HG02798 (cell line): ENCODE results near the gene CFAP90.

Experiments used
- ATAC-seq: cut with Tn5 transposase; IDR thresholded peaks from one replicate; pipeline ENCODE4 v1.9.1; 2021; ENCODE audit warnings: mild to moderate bottlenecking; ENCODE audit not compliant: unreplicated experiment, poor library complexity

The CFAP90 gene

GRCh38 chr5:7850395-7851239 is at the start of gene CFAP90:
Gene CFAP90 (minus strand): TSS chr5:7851133. CDS start chr5:7851021, 112 bp downstream.
- ATAC-seq = no peak

DNA sequence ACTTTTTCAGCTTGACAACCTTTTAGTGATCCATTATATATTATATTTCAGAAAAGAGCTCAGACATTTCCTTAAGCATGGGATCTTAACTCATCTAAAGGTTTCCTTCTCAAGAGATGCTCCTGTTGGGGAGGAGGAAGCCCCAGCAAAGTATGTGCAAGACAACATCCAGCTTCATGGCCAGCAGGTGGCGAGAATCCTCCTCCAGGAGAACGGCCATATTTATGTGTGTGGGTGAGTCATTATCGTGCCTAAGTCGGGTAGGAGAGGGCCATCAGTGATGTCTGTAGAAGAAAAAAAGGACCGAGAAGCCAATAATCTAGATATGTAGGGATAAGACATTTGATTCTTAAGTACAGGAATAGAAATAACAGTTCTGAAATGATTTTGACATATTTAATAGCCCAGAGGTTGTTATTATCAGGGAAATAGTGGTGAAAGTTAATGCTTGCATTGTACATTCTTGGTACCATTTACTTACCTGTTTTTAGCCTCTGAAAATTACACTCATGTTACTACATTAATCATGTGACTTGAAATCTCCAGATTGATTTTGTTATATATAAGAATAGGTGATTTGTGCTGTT is 46.2 kb upstream of the CFAP90 start:
- peak; percentile 43 for ATAC-seq

GRCh38 chr5:7894860-7895259 is 43.9 kb upstream of the CFAP90 start:
- peak; percentile 97 for ATAC-seq

DNA sequence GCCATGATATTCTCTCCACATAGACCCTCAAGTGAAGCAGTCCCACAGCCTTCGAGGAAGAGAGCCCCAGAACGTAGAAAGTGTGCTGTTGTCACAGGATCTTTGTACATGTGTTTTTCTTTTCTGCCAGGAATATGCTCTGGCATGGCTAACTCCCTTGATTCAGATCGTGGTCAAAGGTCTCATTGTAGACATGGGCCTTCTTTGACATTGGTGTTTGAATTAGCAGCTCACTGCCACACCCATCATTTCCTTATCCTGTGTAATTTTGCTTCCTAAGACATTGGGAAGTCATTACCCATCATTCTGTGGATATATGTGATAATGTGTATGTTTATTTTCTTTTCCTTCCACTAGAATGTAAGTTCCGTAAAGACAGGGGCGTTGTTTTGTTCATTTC is 43.5 kb upstream of the CFAP90 start:
- no peak for ATAC-seq

- ATAC-seq = no peak
These were observed 38.0 kb upstream of the CFAP90 start for GRCh38 chr5:7888901-7889300.

GRCh38 chr5:7886849-7887475 is 36.0 kb upstream of the CFAP90 start:
- ATAC-seq = peak; percentile 49

GRCh38 chr5:7884491-7885267 is 33.7 kb upstream of the CFAP90 start:
- no peak for ATAC-seq

DNA sequence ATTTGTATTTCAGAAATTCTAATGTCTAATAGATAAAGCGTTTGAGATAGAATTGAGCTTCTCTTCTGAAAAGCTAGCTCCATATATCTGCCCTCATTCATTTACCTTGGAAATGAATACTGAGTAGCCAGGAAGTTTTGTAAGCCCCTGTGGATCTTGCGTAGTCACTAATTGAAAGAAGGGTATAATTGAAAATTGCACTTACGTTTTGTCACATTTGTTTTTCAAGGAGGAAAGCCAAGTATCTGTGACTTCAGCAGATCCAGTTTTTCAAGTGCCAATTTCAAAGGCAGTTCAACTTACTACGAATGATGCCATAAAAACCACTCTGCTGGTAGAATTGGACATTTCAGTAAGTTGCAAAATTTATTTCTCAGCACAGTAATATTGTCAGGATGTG is 32.0 kb upstream of the CFAP90 start:
- ATAC-seq = no peak

- ATAC-seq = no peak
These were observed 30.9 kb upstream of the CFAP90 start for GRCh38 chr5:7881816-7882215.

GRCh38 chr5:7881091-7881490 is 30.2 kb upstream of the CFAP90 start:
- no peak for ATAC-seq

GRCh38 chr5:7878381-7878873 is 27.5 kb upstream of the CFAP90 start:
- peak; percentile 96 for ATAC-seq

DNA sequence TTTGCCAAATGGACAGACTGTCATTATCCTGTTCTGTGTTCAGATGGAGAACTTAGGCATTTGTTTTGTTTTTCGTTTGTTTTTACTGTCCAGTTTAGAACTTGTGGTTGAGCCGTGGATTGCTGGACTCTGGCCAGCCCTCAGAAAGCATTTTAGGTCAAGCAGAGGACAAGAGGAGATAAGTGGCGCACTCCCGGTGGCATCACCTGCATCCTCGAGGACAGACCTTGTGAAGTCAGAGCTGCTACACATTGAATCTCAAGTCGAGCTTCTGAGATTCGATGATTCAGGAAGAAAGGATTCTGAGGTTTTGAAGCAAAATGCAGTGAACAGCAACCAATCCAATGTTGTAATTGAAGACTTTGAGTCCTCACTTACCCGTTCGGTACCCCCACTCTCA is 26.9 kb upstream of the CFAP90 start:
- ATAC-seq = no peak

DNA sequence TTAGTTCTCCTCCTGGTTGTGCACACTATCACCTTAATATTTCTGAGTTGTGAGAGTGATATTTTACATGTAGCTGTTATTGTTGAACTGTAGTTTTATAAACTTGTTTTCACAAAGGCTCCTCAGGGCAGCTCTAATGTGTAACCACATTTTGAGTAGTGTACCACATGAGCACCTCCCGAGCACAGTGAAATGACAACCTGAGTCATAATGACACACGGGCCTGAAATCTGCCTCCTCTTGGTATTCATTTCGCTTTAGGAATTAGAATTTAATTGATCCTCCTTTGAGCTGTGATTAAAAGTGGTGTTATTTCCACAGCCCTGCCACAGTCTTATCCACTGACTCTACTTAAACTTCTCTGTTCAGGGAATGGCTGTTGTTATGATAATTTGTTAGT is 25.9 kb upstream of the CFAP90 start:
- ATAC-seq = peak; percentile 49

DNA sequence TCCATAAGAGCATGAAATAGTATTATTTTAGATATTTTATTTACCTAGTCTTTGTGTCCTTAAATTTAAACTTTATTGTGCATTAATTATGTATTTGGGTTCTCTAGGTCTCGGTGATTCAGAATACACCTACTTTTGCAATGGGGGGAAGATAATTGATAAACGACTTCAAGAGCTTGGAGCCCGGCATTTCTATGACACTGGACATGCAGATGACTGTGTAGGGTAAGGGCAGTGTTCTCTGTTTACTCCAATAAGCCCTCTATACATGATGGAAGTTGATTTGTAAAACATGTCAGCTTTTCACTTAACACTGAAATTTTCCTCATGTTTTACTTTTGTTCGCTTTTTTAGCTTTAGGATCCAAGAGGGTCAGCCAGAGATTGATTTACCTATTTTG is 24.2 kb upstream of the CFAP90 start:
- ATAC-seq = no peak

DNA sequence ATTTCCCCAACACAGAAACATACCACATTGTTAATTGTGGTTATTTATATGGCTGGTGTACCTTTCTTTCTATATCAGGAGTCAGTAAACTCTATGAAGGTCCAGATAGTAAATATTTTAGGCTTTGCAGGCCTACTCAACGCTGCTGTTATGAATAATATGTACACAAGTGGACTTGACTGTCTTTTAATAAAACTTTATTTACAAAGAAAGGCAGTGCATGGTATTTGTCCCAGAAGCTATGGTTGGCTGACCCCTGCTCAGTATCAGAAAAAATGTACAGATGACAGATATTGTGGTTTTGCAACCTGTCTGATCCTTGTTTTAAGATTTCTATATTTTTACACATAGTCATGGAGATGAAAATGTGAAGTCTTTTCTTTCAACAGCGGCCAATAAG is 23.7 kb upstream of the CFAP90 start:
- no peak for ATAC-seq

DNA sequence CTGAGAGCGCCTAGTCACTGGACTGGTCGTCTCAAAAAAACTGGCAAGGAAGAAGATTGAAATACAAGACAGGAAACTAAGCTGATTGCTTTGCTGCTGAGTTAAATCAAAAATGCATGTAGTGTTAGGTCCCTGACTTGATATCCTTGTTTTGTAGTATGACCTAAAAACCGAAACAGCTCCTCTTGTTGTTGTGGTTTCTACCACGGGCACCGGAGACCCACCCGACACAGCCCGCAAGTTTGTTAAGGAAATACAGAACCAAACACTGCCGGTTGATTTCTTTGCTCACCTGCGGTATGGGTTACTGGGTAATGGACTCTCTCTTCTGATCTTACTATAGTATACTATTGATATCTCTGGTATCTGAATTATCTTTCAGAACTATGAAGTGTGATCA is 22.3 kb upstream of the CFAP90 start:
- ATAC-seq = no peak

DNA sequence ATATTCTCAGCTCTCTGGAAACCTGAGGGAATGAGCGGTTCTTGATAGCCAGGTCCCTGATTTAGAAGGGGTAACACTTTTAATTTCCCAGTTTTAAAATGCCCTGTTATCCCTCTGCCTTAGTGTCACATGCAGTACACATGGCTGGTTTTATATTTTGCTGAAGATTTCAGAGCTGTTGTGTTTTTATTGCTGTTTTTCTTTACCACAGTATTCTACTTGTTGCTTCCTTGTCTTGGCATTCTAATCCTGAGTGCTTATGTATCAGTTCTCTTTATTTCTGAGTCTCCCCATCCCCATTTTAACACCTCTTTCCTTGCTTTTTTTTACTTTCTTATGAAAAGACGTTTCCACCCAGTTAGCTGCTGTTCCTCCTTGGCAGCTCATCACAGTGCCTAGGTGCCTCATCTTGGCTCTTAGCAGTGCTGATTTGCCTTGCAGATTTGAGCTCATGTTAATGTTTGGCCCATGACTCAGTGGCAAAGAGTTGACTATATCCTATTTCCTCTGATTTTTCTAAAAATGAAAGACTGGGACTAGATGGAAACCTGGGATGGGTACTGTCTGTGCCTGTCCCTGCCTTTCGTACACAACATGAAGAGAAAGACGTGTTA is 21.7 kb upstream of the CFAP90 start:
- no peak for ATAC-seq

DNA sequence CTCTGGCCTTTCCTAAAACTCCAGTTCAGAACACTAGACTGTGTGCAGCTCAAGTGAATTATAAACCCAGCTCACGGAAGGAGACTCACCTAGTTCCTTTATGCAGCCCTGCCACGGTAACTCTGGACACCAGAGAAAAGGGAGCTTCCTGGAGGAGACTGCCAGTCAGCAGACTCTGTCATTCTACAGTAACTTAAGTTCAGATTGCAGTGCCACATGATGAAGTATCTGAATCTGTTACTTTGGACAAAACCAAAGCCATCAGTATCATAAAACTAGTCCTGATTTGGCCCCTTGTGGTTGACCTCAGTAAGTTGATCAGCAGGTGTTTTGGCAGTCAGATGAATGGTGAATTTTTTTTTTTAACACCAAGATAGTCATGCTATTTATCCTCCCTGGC is 20.7 kb upstream of the CFAP90 start:
- peak; percentile 26 for ATAC-seq

DNA sequence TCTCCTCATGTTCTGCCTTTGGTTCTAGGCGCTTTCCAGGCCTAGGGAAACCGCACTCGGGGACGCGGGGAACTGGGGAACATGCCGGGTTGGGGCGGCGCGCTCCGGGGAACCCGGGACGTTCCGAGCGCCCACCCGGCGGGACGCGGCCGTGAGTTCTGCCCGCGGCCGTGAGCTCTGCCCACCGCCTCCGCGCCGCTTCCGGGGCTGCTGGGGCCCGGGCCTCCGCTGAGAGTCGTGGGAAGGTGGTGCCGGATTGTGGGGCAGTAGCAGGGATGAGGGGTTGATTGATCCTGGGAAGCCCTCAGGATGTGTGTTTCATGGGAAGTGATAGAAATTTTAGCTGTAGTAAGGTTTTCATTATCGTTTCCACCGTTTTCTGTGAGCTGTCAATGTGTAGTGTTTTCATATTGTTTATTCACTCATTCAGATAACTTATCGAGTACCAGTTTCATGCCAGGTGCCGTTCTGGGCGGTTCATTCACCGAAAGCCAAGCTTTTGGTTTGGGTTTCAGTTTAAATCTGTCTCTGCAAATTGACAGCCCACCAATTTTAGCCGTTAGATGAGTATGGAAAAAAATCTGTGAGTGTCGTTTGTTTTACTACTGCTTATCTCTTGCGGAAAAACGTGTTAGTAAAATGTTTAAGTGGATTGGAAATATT is 18.7 kb upstream of the CFAP90 start:
- ATAC-seq = peak; percentile 29
